ENCODE measurements around the gene ANKRD29. TPM values are rescaled to one million over a fixed set of nuclear protein-coding genes. Genes with fewer than 3 reads are reported as not detected.
A peak's percentile ranks its signal among the peaks of the same experiment; 100 is the strongest.

ANKRD29 gene
- total RNA-seq, 1 experiment from 2014 or later = 3.2 TPM

DNA sequence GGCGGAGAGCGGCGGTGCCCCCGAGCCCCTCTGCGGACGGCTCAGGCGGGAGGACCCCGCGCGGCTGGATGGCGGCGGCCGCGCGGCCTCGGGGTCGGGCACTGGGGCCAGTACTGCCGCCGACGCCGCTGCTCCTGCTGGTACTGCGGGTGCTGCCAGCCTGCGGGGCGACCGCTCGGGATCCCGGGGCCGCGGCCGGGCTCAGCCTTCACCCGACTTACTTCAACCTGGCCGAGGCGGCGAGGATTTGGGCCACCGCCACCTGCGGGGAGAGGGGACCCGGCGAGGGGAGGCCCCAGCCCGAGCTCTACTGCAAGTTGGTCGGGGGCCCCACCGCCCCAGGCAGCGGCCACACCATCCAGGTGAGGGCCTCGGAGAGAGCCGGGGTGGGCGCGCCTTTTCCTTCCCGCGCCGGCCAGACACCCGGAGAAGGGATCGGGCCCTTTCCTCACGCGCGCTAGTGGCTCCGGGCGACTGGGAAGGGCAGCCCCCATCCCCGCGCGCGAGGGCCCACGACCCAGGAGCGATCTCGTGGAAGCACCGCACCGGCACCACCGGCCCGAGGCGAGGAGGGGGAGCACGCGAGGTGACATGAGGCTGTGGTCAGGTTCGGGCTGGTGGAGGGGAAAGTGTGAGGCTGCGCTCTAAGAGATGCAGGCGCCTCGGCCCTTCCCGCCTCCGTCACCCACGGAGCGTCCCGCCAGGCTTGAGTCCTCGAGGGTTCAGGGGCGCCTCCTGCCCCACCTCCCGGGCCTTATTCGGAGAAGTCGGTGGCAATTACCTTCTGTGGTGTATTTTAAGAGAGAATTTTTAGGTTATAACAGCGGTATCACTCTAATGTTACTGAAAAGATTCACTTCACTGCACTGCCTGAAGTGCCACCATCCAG lies 27.1 kb upstream of the ANKRD29 start:
- in situ Hi-C loops (cut with HindIII; ENCODE audit: low pct_unique_long_range_greater_than_20kb, low sequenced_read_pairs) = no loop called here
- no peak for DNase-seq (ENCODE audit: low read depth, low spot score)

DNA sequence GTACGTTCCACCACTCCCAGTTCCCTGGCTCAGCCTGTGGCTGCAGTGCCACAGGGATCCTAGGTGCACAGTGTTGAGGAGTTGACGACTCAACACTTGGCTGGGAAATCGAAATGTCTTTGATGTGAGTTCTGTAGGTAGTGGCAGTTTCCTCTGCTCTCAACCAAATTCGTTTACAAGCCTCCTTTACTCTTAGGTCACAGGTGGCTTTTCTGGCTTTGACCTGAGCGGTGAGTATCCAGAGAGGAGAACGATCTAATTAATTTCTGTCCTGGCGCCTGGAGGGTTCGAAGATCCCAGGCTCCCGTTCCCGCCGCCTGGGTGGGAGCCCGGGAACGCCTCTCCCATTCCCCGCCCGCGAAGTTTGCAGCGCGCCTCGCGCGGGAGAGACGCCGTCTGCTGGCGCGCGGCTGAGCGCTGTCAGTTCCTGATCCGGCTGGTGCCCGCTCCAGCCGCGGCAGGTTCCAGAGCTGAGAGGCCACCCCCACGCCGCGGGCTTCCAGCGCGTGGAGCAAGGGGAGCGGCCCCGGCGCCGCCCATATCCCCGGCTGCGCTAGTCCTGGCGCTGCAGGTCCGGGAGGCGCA lies 26.4 kb upstream of the ANKRD29 start, which contains the start of gene LAMA3:
Gene LAMA3 (plus strand): TSS at position 423 of the 585 bp plus-strand sequence. CDS start 231 bp downstream, outside the sequence.
- DNase-seq (ENCODE audit: low read depth, low spot score) = peak; percentile 15
- in situ Hi-C loops (cut with HindIII; ENCODE audit: low pct_unique_long_range_greater_than_20kb, low sequenced_read_pairs) = no loop called here

DNA sequence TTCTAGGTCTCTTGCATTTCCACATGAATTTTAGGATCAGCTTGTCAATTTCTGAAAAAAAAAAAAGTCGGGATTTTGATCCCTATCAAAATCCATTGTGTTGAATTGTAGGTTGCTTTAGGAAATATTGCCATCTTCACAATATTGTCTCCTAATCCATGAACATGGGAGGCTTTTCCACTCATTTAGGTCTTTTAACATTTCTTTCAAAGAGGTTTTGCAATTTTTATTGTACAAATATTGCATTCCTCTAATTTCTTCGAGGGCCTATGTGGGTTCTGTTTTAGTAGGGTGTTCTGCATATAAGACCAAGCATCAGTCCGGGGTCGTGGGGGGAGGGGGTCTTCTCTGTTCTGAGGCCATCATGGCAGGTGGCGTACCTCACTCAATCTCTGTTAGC lies 25.8 kb upstream of the ANKRD29 start:
- DNase-seq (ENCODE audit: low read depth, low spot score) = no peak
- in situ Hi-C loops (cut with HindIII; ENCODE audit: low pct_unique_long_range_greater_than_20kb, low sequenced_read_pairs) = no loop called here

DNA sequence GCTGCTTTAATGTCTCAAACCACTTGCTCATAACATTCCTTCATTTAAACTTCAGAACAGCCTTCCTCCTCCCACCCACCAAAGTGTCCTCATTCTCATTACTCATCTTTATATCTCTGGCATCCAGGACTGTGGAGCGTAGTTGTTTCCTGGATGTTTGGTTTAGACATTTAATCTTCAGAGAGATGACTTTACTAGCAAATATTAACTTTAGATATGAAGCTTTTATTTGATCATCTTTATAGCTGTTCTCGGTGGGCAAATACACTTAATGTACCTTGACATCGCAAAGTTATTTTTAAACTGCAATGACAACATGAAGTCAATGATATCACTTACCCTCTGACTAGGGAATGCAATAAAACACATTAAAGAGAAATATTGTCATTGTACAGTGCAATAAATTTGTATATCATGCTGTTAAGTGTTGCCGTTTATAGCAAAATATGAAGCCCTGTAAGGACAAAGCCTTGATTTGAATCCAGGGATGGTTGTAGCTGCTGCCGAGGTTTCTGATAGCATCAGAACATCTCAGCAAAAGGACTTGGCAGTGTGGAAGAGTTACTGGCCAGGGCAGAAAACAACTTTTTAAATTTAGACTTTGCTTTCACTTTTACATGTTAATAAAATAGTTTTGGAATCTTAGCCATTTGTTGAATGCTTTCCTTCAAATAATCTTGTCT lies 21.9 kb upstream of the ANKRD29 start:
- in situ Hi-C loops (cut with HindIII; ENCODE audit: low pct_unique_long_range_greater_than_20kb, low sequenced_read_pairs) = no loop called here

DNA sequence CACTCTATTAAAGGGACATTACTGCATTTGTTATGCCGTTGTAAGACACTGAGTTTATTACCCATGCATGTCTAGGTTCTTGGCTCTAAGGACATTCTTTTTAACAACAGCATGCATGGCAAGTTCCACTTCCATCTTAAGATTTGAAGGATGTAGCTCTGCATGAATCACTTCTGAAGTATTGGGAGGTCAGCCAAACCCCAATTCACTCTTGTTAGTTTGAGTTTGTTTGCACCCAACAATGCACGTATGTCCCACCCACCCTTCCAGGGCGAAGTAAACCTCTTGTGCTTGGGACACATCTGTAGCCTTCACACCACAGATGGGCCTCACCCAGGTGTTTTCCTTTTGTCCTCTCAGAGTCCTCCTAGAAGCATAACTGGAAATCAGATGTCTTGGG lies 21.0 kb upstream of the ANKRD29 start:
- in situ Hi-C loops (cut with HindIII; ENCODE audit: low pct_unique_long_range_greater_than_20kb, low sequenced_read_pairs) = no loop called here
- DNase-seq (ENCODE audit: low read depth, low spot score) = no peak

More for the DNA sequence above, 21.9 kb upstream of the ANKRD29 start:
- DNase-seq (ENCODE audit: low read depth, low spot score) = no peak

DNA sequence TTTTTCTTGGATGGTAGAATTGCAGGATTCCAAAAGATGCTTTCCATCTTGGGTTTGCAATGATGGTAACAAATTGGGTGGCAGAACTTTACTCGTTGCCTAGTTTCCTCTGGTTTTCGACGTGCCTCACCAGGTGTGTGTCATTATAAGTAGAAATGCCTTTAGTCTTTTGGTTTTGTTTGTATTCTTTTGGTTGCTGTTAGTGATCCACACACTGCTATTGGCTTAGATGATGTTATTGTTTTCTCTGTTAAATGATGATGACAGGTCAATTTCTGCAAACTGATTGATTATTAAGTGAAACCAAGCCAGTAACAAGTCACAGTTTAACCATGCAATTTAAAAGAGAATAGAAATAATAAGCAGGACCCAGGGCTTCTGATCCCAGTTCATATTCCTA lies 20.4 kb upstream of the ANKRD29 start:
- no peak for DNase-seq (ENCODE audit: low read depth, low spot score)
- in situ Hi-C loops (cut with HindIII; ENCODE audit: low pct_unique_long_range_greater_than_20kb, low sequenced_read_pairs) = no loop called here

DNA sequence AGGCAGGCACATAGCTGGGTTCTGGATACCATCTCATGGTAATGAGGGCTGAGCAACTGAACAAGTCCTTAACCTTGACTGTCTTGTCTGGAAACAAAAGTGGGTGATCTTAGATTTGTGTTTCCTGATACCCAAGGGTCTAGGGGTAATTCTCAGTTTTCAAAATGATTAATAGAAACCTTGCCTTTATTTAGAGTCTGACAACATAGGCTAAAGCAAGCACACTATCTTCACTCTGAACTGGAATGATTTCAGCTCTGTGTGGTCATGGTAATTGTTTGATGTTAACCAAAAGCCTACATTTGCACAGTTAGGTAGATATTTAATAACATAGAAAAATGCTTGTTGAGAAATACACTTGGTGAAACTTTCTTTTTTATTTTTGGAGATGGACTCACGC lies 19.8 kb upstream of the ANKRD29 start:
- in situ Hi-C loops (cut with HindIII; ENCODE audit: low pct_unique_long_range_greater_than_20kb, low sequenced_read_pairs) = no loop called here
- no peak for DNase-seq (ENCODE audit: low read depth, low spot score)

DNA sequence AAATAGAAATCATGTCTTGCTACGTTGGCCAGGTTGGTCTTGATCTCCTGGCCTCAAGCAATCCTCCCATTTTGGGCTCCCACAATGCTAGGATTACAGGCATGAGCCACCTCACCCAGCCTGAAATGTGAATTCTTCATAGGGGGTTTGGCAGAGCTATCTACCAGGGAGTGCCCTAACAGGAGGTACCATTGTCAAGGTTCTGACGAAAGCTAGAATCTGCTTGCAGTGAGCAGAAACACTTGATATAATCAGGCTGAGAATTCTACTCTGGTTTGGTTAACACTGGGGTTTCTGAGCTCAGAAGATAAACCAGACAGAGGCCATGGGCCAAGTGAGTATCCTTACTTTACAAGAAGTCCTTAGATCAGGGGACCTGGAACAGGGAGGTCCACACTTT lies 19.3 kb upstream of the ANKRD29 start:
- in situ Hi-C loops (cut with HindIII; ENCODE audit: low pct_unique_long_range_greater_than_20kb, low sequenced_read_pairs) = no loop called here
- DNase-seq (ENCODE audit: low read depth, low spot score) = no peak

DNA sequence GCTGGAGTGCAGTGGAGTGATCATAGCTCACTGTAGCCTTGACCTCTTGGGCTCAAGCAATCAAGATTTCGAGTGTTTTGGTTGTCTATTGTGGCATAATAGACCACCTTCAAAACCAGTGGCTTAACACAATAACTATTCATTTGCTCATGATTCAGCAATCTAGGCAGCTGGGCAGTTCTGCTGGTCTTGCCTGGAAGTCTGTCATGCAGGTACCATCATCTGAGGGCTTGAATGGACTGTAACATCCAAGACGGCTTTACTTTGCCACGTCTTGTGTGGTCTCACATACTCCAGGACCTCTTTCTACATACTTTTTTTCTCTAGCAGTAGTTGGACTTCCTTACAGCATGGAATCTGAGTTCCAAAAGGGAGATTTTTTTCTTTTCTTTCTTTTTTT lies 13.2 kb upstream of the ANKRD29 start:
- in situ Hi-C loops (cut with HindIII; ENCODE audit: low pct_unique_long_range_greater_than_20kb, low sequenced_read_pairs) = no loop called here
- DNase-seq (ENCODE audit: low read depth, low spot score) = no peak

DNA sequence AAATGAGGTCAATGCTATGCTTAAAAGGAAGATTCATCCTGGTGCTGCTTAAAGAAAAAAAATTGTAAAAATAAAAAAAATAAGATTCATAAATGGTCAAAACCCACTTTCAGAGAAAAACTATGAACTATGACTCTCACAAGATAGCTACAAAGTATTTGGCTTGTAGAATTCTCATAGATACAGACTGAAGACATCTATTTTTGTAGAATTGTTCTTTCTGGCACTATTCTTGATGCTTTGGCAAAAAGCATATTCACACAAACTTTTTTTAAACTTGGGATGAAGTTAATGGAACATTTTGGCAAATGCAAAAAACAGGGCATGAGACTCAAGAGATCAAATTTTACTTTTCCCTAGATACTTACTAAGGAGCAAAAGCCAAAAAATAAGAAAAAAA lies 12.5 kb upstream of the ANKRD29 start:
- in situ Hi-C loops (cut with HindIII; ENCODE audit: low pct_unique_long_range_greater_than_20kb, low sequenced_read_pairs) = no loop called here
- DNase-seq (ENCODE audit: low read depth, low spot score) = no peak

DNA sequence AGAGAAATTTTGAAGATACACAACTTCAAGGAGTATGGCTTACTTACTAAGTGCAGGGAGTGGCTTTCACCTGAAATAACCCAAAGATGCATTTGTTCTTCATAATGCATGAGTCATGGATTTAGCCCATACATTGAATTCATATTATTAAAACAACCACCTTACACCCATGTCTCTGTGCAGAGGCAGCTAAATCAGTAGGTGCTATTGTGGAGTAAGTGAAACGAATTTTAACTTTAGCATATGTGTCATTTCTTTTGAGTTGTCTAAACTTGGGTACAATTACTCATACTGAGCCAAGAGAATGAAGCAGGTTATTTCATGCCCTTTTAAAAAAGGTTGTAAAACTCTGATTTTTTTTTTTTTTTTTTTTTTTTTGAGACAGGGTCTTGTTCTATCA lies 11.0 kb upstream of the ANKRD29 start:
- in situ Hi-C loops (cut with HindIII; ENCODE audit: low pct_unique_long_range_greater_than_20kb, low sequenced_read_pairs) = no loop called here

DNA sequence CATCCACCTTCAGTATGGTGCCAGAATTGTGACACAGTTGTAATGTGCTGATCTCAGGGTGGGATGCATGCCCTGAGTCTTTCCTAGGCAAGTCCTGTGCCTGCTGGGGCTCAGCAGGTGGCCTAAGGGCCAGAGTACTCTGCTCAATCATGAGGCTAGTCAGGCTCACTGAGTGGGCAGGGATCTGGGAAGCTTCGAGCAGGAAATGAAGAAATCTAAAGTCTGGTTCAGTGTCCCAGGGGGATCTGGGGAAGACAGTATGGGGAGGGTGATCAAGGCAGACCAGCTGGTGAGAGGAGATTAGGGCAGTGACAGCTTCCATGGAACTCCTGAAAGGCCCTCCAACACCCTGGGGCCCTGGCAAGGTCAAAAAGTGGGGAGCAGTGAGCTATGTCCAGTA lies 8.9 kb upstream of the ANKRD29 start:
- DNase-seq (ENCODE audit: low read depth, low spot score) = peak; percentile 30
- in situ Hi-C loops (cut with HindIII; ENCODE audit: low pct_unique_long_range_greater_than_20kb, low sequenced_read_pairs) = no loop called here

More for the DNA sequence above, 11.0 kb upstream of the ANKRD29 start:
- DNase-seq (ENCODE audit: low read depth, low spot score) = no peak

DNA sequence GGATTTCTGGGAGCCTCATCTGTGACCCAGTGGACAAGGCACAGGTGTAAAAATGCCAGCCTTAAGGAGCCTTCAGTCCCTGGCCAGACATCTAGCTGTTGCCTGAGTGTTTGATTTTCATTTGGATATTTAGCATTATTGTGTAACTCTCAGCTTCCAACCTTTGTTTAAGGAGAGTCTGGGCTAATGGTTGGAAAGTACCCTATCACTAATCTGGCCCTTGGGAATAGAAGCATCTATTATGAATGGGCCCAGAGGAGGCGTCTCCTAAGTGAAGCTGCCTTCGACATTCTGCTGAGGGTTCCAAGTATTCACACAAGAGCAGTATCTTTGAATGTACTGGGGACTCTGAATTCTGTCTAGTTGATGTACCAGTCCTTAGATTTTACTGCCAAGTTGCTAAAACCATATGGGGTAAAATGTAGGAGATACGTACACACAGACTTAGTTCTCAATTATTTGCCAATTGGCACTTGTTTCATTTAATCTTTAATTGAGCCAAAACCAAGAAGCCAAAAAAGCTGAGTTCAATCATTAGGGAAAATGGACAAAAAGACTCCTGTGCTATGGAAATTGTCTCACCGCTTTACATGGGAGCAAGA lies 7.2 kb upstream of the ANKRD29 start:
- no peak for DNase-seq (ENCODE audit: low read depth, low spot score)
- in situ Hi-C loops (cut with HindIII; ENCODE audit: low pct_unique_long_range_greater_than_20kb, low sequenced_read_pairs) = no loop called here

DNA sequence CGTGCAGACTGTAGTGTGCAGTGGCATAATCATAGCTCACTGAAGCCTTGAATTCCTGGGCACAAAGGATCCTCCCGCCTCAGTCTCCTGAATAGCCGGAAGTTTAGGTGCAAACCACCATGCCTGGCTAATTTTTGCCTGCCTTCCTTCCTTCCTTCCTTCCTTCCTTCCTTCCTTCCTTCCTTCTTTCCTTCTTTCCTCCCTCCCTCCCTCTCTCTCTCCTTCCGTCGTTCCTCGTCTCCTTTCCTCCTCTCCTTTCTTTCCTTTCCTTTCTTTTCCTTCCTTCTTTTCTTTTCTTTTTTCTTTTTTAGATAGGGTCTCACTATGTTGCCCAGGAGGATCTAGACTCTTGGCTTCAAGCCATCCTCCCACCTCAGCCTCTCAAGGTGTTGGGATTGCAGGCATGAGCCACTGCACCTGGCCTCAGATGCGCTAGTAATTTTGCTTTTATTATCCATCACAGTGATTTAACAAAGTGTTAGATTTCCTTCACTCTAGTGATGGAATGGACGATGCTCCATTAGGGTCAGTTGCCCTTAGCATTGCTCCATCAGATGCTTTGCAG lies 6.6 kb upstream of the ANKRD29 start:
- in situ Hi-C loops (cut with HindIII; ENCODE audit: low pct_unique_long_range_greater_than_20kb, low sequenced_read_pairs) = no loop called here
- DNase-seq (ENCODE audit: low read depth, low spot score) = no peak

DNA sequence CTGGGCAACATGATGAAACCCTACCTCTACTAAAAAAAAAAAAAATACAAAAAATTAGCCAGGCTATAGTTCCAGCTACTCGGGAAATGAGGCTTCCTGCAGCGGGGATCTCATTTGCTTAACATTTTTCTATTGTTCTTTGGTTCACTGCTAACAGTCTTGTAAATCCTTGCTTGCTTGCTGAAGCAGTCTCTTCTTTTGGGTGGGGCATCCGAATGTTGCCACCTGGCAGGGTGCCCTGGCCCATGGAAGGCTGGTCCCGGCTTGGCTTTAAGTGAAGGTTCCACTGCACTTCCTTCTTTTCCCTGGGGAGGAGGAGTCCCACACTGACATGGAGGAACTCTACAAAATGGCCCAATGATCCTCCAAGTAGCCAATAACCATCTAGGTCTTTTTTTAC lies 6.0 kb upstream of the ANKRD29 start:
- DNase-seq (ENCODE audit: low read depth, low spot score) = no peak
- in situ Hi-C loops (cut with HindIII; ENCODE audit: low pct_unique_long_range_greater_than_20kb, low sequenced_read_pairs) = no loop called here

DNA sequence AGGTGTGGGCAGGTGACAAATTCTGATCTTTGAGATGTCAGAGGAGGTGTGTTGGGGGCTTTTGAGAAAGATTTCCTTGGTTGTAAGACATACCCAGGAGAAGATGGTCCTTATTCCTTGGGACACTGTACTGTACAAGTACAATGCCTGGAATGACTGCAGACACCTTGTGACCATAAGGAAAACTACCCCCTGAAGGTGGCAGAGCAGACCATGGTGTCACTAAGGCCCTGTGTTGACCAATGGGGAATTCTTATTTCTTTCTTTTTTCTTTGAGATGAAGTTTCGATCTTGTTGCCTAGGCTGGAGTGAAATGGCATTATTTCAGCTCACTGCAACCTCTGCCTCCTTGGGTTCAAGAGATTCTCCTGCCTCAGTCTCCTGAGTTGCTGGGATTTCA lies 4.4 kb upstream of the ANKRD29 start:
- no peak for DNase-seq (ENCODE audit: low read depth, low spot score)
- in situ Hi-C loops (cut with HindIII; ENCODE audit: low pct_unique_long_range_greater_than_20kb, low sequenced_read_pairs) = no loop called here

DNA sequence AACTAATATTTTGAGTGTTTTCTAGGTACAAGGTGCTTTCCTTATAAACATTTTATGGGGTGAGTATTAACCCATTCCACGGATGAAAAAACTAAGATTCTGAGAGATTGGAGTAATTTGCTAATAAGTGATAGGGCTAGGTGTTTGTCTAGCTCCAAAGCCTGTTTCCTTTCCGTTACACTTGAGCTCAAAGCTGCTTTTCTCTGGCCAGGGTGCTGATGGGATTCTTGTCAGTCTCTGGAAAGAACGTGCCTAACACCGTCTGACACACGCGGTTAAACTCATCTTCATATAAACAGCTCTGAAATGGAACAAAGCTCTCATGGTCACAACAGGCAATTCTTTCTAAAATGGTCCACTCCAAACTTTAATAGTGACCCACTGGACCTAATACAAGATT lies 2.0 kb upstream of the ANKRD29 start:
- DNase-seq (ENCODE audit: low read depth, low spot score) = no peak
- in situ Hi-C loops (cut with HindIII; ENCODE audit: low pct_unique_long_range_greater_than_20kb, low sequenced_read_pairs) = no loop called here

DNA sequence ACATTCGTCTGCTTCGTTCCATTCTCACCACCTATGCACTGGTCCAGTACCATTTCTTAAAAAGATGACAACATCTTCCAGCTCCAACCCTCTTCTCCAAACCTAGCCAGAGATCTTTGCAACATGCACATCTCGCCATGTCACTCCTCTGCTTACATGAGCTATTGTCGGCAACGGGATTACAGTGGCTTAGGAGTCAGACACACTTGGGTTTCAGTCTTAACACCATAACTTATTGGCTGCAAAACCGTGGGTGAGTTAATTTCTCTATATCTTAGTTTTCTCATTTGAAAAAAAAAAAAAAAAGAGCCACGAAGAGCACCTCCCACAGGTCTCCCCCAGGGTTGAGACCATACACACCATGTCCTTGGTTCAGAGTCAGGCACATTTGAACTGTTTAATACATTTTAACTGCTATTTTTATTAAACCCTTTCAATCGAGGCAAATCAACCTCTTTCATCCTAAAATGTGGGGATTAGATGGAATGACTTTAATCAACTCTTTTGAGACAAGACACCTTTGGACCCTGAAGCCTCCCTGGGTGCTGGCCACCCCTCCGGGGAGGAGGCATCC lies 889 bp downstream of the ANKRD29 start:
- DNase-seq (ENCODE audit: low read depth, low spot score) = no peak

More for the DNA sequence above, 889 bp downstream of the ANKRD29 start:
- in situ Hi-C loops (cut with HindIII; ENCODE audit: low pct_unique_long_range_greater_than_20kb, low sequenced_read_pairs) = no loop called here
